IPS DF 6.9 (cell line): ENCODE measurements around the gene PRELID3B.

Experiments used
- DNase-seq: peaks from one replicate; pipeline ENCODE4 v3.0.0-alpha.2; 2013; ENCODE audit warnings: low read depth, low spot score
- H3K27ac ChIP-seq: one replicate; pipeline ENCODE4 v1.5.1; 2013; ENCODE audit warnings: low read length, control low read depth
- H3K27me3 ChIP-seq: 2 replicates; pipeline ENCODE4 v1.6.1; 2013; ENCODE audit warnings: mild to moderate bottlenecking, low read length; ENCODE audit not compliant: control insufficient read depth, insufficient read depth
- H3K36me3 ChIP-seq: 2 replicates; pipeline ENCODE4 v1.6.1; 2013; ENCODE audit warnings: low read length; ENCODE audit not compliant: control insufficient read depth, insufficient read depth
- H3K4me1 ChIP-seq: 2 replicates; pipeline ENCODE4 v1.6.1; 2013; ENCODE audit warnings: low read length; ENCODE audit not compliant: control insufficient read depth, insufficient read depth
- H3K4me3 ChIP-seq: 2 replicates; pipeline ENCODE4 v1.5.1; 2013; ENCODE audit warnings: mild to moderate bottlenecking, low read length
- H3K9me3 ChIP-seq: 2 replicates; pipeline ENCODE4 v1.6.1; 2013; ENCODE audit warnings: low read length, inconsistent platforms; ENCODE audit not compliant: control insufficient read depth, insufficient read depth
- WGBS: extraction: QIAGEN DNeasy Blood & Tissue Kit; methylation state at CpG from one replicate; pipeline ENCODE4 v1.1.7; 2013; ENCODE audit warnings: mixed read lengths, missing lambda C conversion rate; ENCODE audit not compliant: insufficient read length, insufficient coverage; 5-methylcytosine and 5-hydroxymethylcytosine counted together

PRELID3B gene

DNA sequence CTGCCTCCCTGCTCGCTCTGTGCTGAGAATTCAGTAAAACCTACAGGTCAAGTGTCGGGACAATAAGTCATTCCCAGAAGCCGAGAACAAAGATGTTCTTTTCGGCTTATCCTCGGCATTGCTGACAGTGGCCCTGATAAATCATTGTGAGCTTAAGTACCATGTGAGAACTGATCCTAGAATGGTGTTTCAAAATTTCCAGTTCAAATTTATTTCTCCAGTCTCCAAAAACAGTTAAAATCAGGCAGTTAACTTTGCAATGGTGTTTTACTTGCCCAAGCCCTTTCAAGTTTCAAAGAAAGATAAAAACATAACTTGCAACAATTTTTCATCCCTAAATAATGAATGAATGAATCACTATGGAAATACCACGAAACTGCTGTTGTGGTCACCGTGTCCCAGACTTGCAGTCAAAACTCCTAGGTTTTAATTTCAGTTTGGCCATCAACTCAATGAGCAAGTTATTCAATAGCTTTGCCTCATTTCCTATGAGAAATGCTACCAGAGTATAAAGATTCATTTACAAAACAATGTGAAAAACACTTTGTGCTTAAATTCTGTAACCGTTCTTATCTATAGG is 14.8 kb downstream of the PRELID3B start:
- H3K4me3 ChIP-seq: no peak overlapping the region
- WGBS: no CpG with 5 or more reads among the region's 8 CpGs
- no peak for DNase-seq
- H3K36me3 ChIP-seq: peaks cover 14% of the 10 kb centered on the region
- H3K27me3 ChIP-seq: no peaks in the 10 kb centered on the region
- no peak overlapping the region for H3K27ac ChIP-seq
- no peaks in the 10 kb centered on the region for H3K4me1 ChIP-seq
- H3K9me3 ChIP-seq: no peaks in the 10 kb centered on the region

DNA sequence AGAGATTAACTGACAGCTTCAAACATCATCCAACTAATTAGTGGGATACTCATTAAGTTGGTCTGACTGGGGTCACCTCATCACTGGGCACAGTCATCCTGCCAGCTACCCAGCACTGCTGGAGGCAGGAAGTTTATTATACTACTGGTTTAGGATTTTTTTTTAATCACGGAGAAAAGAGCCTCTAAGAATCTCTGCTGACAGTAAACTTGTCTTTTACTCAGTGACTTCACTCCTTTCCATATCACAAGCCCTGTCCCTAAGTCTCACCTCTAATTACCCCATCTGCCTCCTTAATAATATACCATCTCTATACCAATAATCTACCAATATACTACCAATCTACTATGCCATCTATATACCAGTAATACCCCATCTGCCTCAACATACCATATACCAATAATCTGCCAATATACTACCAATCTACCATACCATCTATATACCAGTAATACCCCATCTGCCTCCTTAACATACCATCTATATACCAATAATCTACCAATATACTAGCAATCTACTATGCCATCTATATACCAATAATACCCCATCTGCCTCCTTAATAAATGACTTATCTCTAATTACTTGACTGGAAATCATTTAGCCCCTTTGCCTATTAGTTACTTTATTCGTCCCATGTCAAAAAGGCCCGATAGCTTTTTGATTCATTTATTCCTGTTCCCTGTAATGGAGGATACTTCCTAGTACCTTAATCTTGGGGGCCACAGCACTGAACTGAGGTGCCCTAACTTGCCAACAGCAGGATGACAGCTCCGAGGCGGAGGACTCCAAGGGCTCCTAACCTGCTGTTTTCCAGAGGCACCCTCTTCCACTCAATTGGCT is 15.5 kb downstream of the PRELID3B start:
- Histone ChIP-seq H3K36me3 (peaks cover 14% of the 10 kb centered on the region), H3K27me3 (no peaks in the 10 kb centered on the region), H3K4me1 (no peaks in the 10 kb centered on the region), H3K4me3 (no peak overlapping the region), H3K27ac (no peak overlapping the region), H3K9me3 (no peaks in the 10 kb centered on the region)
- WGBS: no CpG with 5 or more reads among the region's 5 CpGs
- DNase-seq: no peak

GRCh38 chr20:59025511-59025910 is 17.1 kb downstream of the PRELID3B start:
- Histone ChIP-seq H3K4me1 (no peaks in the 10 kb centered on the region), H3K4me3 (no peak overlapping the region), H3K9me3 (no peaks in the 10 kb centered on the region), H3K27me3 (no peaks in the 10 kb centered on the region), H3K36me3 (peaks cover 14% of the 10 kb centered on the region; the same call in 1 of the 2 replicates), H3K27ac (no peak overlapping the region)
- no CpG with 5 or more reads among the region's 4 CpGs for WGBS
- DNase-seq: no peak

GRCh38 chr20:59025086-59025485 is 17.5 kb downstream of the PRELID3B start:
- no CpG with 5 or more reads among the region's 2 CpGs for WGBS
- no peak overlapping the region for H3K4me3 ChIP-seq
- no peak for DNase-seq
- H3K36me3 ChIP-seq: peaks cover 14% of the 10 kb centered on the region; the same call in 1 of the 2 replicates
- no peaks in the 10 kb centered on the region for H3K9me3 ChIP-seq
- no peaks in the 10 kb centered on the region for H3K27me3 ChIP-seq
- H3K4me1 ChIP-seq: no peaks in the 10 kb centered on the region
- H3K27ac ChIP-seq: no peak overlapping the region

- no CpG with 5 or more reads among the region's 24 CpGs for WGBS
- Histone ChIP-seq H3K4me1 (no peaks in the 10 kb centered on the region), H3K27ac (no peak overlapping the region), H3K27me3 (no peaks in the 10 kb centered on the region), H3K9me3 (no peaks in the 10 kb centered on the region), H3K4me3 (no peak overlapping the region), H3K36me3 (peaks cover 11% of the 10 kb centered on the region; the same call in 1 of the 2 replicates)
- no peak for DNase-seq
Observed at GRCh38 chr20:59024111-59024530, 18.5 kb downstream of the PRELID3B start.

DNA sequence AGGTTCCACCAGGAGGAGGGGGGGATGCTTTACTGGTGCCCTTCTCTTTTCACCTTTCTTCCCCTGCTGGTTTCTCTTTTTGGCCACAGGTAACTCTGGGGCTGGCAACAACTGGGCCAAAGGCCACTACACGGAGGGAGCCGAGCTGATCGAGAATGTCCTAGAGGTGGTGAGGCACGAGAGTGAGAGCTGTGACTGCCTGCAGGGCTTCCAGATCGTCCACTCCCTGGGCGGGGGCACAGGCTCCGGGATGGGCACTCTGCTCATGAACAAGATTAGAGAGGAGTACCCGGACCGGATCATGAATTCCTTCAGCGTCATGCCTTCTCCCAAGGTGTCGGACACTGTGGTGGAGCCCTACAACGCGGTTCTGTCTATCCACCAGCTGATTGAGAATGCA is 19.0 kb downstream of the PRELID3B start:
- Histone ChIP-seq H3K27ac (no peak overlapping the region), H3K4me1 (no peaks in the 10 kb centered on the region), H3K27me3 (no peaks in the 10 kb centered on the region), H3K4me3 (no peak overlapping the region), H3K36me3 (peaks cover 10% of the 10 kb centered on the region; the same call in 1 of the 2 replicates), H3K9me3 (no peaks in the 10 kb centered on the region)
- DNase-seq: no peak
- no CpG with 5 or more reads among the region's 13 CpGs for WGBS

- WGBS: no CpG with 5 or more reads among the region's 15 CpGs
- Histone ChIP-seq H3K4me1 (no peaks in the 10 kb centered on the region), H3K27ac (no peak overlapping the region), H3K27me3 (no peaks in the 10 kb centered on the region), H3K4me3 (no peak overlapping the region), H3K36me3 (peaks cover 10% of the 10 kb centered on the region; the same call in 1 of the 2 replicates), H3K9me3 (no peaks in the 10 kb centered on the region)
- DNase-seq: no peak
Observed at GRCh38 chr20:59022754-59023153, 19.8 kb downstream of the PRELID3B start.

GRCh38 chr20:59020938-59021551 is 21.5 kb downstream of the PRELID3B start:
- DNase-seq: no peak
- Histone ChIP-seq H3K36me3 (peaks cover 10% of the 10 kb centered on the region; the same call in 1 of the 2 replicates), H3K27ac (no peak overlapping the region), H3K4me3 (no peak overlapping the region), H3K4me1 (no peaks in the 10 kb centered on the region), H3K27me3 (no peaks in the 10 kb centered on the region), H3K9me3 (no peaks in the 10 kb centered on the region)
- WGBS: no CpG with 5 or more reads among the region's 5 CpGs

DNA sequence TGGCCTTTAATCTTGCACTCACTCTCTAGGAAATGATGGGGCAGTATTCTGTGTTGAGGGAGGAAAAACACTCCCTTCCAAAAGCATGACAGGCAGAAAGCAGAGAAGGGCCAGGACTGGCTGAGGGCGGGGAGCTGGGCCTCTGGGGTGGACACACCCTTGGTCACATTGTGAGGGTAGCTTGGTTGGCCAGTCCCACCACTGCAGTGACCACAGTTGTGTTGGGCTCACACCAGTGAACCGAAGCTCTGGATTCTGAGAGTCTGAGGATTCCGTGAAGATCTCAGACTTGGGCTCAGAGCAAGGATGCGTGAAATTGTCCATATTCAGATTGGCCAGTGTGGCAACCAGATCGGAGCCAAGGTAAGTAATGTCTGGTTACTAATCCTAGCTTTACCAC is 23.4 kb downstream of the PRELID3B start, which contains the start of gene TUBB1:
TUBB1 (plus strand) TSS at position 213 of the 400 bp plus-strand sequence; CDS start at position 307, 94 bp downstream.
- WGBS: no CpG with 5 or more reads among the region's 5 CpGs
- Histone ChIP-seq H3K36me3 (0 out of 2 replicates have a peak, but pooled peaks cover 4% of the 10 kb centered on the region), H3K4me3 (no peak within 1 kb of the TSS), H3K27me3 (no peaks in the 10 kb centered on the region), H3K27ac (no peak within 1 kb of the TSS), H3K4me1 (no peaks in the 10 kb centered on the region), H3K9me3 (no peaks in the 10 kb centered on the region)
- no peak for DNase-seq

DNA sequence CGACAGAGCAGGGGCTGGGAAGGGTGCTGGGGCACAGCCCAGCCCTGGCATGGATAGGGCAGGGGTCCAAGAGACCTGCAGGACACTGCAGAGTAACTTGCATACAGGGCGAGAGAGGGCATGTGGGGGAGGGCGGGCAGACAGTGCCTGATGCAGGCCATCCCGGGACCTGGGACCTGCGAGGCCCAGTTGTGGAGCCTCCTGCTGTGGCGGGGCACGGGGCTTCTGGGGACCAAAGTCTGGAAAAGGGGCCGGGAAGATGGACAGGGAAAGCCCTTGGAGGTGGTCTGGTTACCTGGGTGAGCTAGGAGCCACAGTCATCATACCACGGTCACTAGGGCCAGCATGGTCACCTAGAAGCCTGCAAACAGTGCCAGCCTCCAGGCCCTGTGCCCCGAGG is 23.8 kb downstream of the PRELID3B start:
- Histone ChIP-seq H3K27me3 (no peaks in the 10 kb centered on the region), H3K9me3 (no peaks in the 10 kb centered on the region), H3K27ac (no peak overlapping the region), H3K4me1 (no peaks in the 10 kb centered on the region), H3K36me3 (no peaks in the 10 kb centered on the region), H3K4me3 (no peak overlapping the region)
- no peak for DNase-seq
- WGBS: no CpG with 5 or more reads among the region's 10 CpGs
